Measurements from ENCODE around the gene AGBL1.

AGBL1 gene

GRCh38 chr15:86664581-86664980 is 584.9 kb downstream of the AGBL1 start:
- H2BK15ac ChIP-seq (ENCODE audit: low read length): no peak overlapping the region
- no peak overlapping the region for H3K4ac ChIP-seq (ENCODE audit: low read length)
- H3K27ac ChIP-seq (replicated peaks; ENCODE audit: low read length): no peak overlapping the region
- no peak for DNase-seq (ENCODE audit: low spot score)
- no peak overlapping the region for H4K8ac ChIP-seq (ENCODE audit: low read depth, low read length)
- H3K4me3 ChIP-seq (ENCODE audit: low read length in 2 of 2): no peak overlapping the region
- H3K9me3 ChIP-seq (replicated peaks in 1 of 2; ENCODE audit: control insufficient read depth in 2 of 2, insufficient read depth in 1 of 2, low read depth in 1 of 2, low read length in 2 of 2): peaks cover 0 to 1% of the 10 kb centered on the region in 2 donors
- H3K4me2 ChIP-seq (ENCODE audit: insufficient read depth, low read length, poor library complexity, severe bottlenecking): no peak overlapping the region
- peaks cover 3 to 17% of the 10 kb centered on the region in 2 donors for H3K4me1 ChIP-seq (ENCODE audit: control insufficient read depth in 2 of 2, insufficient read depth in 1 of 2, low read depth in 1 of 2, low read length in 2 of 2)
- no peak overlapping the region for H2AK5ac ChIP-seq (ENCODE audit: low read depth, low read length)
- no peak overlapping the region for H2BK120ac ChIP-seq (ENCODE audit: low read depth, low read length)
- no peaks in the 10 kb centered on the region for H3K27me3 ChIP-seq (ENCODE audit: control insufficient read depth in 3 of 3, insufficient read depth in 3 of 3, low read depth in 1 of 3, low read length in 3 of 3)
- H2BK5ac ChIP-seq (ENCODE audit: low read length): no peak overlapping the region
- no peak overlapping the region for H3K9ac ChIP-seq (ENCODE audit: low read depth, low read length, poor library complexity)
- no peak overlapping the region for H3K14ac ChIP-seq (ENCODE audit: low read length)
- H2AFZ ChIP-seq (ENCODE audit: low read length): no peak overlapping the region
- WGBS, 2 donors (ENCODE audit: extremely low coverage in 2 of 2, insufficient read length in 2 of 2, insufficient replicate concordance in 1 of 2): no CpG with 5 or more reads among the region's 1 CpG
- H2BK12ac ChIP-seq (ENCODE audit: low read length): no peak overlapping the region
- H3K36me3 ChIP-seq (replicated peaks in 1 of 2; ENCODE audit: control insufficient read depth in 2 of 2, insufficient read depth in 2 of 2, low read length in 2 of 2): no peaks in the 10 kb centered on the region
- H3K79me1 ChIP-seq (ENCODE audit: low read depth, low read length): no peaks in the 10 kb centered on the region
- H4K91ac ChIP-seq (ENCODE audit: low read depth, low read length, poor library complexity): no peak overlapping the region
- H3K18ac ChIP-seq (ENCODE audit: low read length): no peak overlapping the region
- H3K23ac ChIP-seq (ENCODE audit: low read depth, low read length, poor library complexity): no peak overlapping the region

DNA sequence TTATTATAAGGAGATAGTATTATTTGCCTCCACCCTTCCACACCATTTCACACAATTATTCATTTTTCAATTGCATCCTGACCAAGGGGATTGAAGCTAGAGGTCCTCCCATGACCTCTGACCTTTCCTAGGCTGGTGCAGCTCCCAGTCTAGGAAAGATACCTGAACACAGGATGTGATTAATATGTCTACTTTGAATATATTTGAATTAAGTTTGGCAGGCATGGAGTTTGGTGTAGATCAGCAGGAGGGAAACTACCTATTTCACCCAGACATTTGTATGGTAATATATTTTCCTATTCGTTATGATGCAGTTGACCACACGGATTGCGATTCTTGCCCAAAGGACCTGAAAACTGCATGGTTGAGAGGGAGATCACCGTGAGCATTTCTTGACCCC is 596.3 kb downstream of the AGBL1 start:
- Histone ChIP-seq H3K27ac (replicated peaks; ENCODE audit: low read length) (no peak overlapping the region), H3K4me2 (ENCODE audit: insufficient read depth, low read length, poor library complexity, severe bottlenecking) (no peak overlapping the region), H3K36me3 (replicated peaks in 1 of 2; ENCODE audit: control insufficient read depth in 2 of 2, insufficient read depth in 2 of 2, low read length in 2 of 2) (no peaks in the 10 kb centered on the region), H2BK12ac (ENCODE audit: low read length) (no peak overlapping the region), H2BK5ac (ENCODE audit: low read length) (no peak overlapping the region), H2BK120ac (ENCODE audit: low read depth, low read length) (no peak overlapping the region), H3K18ac (ENCODE audit: low read length) (no peak overlapping the region), H3K14ac (ENCODE audit: low read length) (no peak overlapping the region), H3K9me3 (replicated peaks in 1 of 2; ENCODE audit: control insufficient read depth in 2 of 2, insufficient read depth in 1 of 2, low read depth in 1 of 2, low read length in 2 of 2) (no peaks in the 10 kb centered on the region), H2AK5ac (ENCODE audit: low read depth, low read length) (no peak overlapping the region), H3K27me3 (ENCODE audit: control insufficient read depth in 3 of 3, insufficient read depth in 3 of 3, low read depth in 1 of 3, low read length in 3 of 3) (no peaks in the 10 kb centered on the region), H4K8ac (ENCODE audit: low read depth, low read length) (no peak overlapping the region), H3K4me3 (ENCODE audit: low read length in 2 of 2) (no peak overlapping the region), H2AFZ (ENCODE audit: low read length) (no peak overlapping the region), H3K4me1 (ENCODE audit: control insufficient read depth in 2 of 2, insufficient read depth in 1 of 2, low read depth in 1 of 2, low read length in 2 of 2) (peaks cover 0 to 4% of the 10 kb centered on the region in 2 donors), H3K23ac (ENCODE audit: low read depth, low read length, poor library complexity) (no peak overlapping the region), H3K4ac (ENCODE audit: low read length) (no peak overlapping the region), H3K9ac (ENCODE audit: low read depth, low read length, poor library complexity) (no peak overlapping the region), H2BK15ac (ENCODE audit: low read length) (no peak overlapping the region), H4K91ac (ENCODE audit: low read depth, low read length, poor library complexity) (no peak overlapping the region), H3K79me1 (ENCODE audit: low read depth, low read length) (no peaks in the 10 kb centered on the region)
- DNase-seq (ENCODE audit: low spot score): no peak
- no CpG with 5 or more reads among the region's 4 CpGs for WGBS, 2 donors (ENCODE audit: extremely low coverage in 2 of 2, insufficient read length in 2 of 2, insufficient replicate concordance in 1 of 2)

GRCh38 chr15:86677278-86677677 is 597.6 kb downstream of the AGBL1 start:
- no CpG with 5 or more reads among the region's 6 CpGs for WGBS, 2 donors (ENCODE audit: extremely low coverage in 2 of 2, insufficient read length in 2 of 2, insufficient replicate concordance in 1 of 2)
- H3K27ac ChIP-seq (replicated peaks; ENCODE audit: low read length): no peak overlapping the region

GRCh38 chr15:86685263-86685662 is 605.6 kb downstream of the AGBL1 start:
- Histone ChIP-seq H3K4me2 (ENCODE audit: insufficient read depth, low read length, poor library complexity, severe bottlenecking) (no peak overlapping the region), H3K27me3 (ENCODE audit: control insufficient read depth in 3 of 3, insufficient read depth in 3 of 3, low read depth in 1 of 3, low read length in 3 of 3) (peaks cover 0 to 3% (median 0%) of the 10 kb centered on the region in 3 experiments), H3K79me1 (ENCODE audit: low read depth, low read length) (no peaks in the 10 kb centered on the region), H3K18ac (ENCODE audit: low read length) (no peak overlapping the region), H4K91ac (ENCODE audit: low read depth, low read length, poor library complexity) (no peak overlapping the region), H4K8ac (ENCODE audit: low read depth, low read length) (no peak overlapping the region), H2BK15ac (ENCODE audit: low read length) (no peak overlapping the region), H2BK12ac (ENCODE audit: low read length) (no peak overlapping the region), H2AFZ (ENCODE audit: low read length) (no peak overlapping the region), H3K36me3 (replicated peaks in 1 of 2; ENCODE audit: control insufficient read depth in 2 of 2, insufficient read depth in 2 of 2, low read length in 2 of 2) (no peaks in the 10 kb centered on the region), H3K27ac (replicated peaks; ENCODE audit: low read length) (no peak overlapping the region), H3K23ac (ENCODE audit: low read depth, low read length, poor library complexity) (no peak overlapping the region), H3K4me1 (ENCODE audit: control insufficient read depth in 2 of 2, insufficient read depth in 1 of 2, low read depth in 1 of 2, low read length in 2 of 2) (no peaks in the 10 kb centered on the region), H2BK5ac (ENCODE audit: low read length) (no peak overlapping the region), H3K9me3 (replicated peaks in 1 of 2; ENCODE audit: control insufficient read depth in 2 of 2, insufficient read depth in 1 of 2, low read depth in 1 of 2, low read length in 2 of 2) (no peaks in the 10 kb centered on the region), H3K14ac (ENCODE audit: low read length) (no peak overlapping the region), H3K4ac (ENCODE audit: low read length) (no peak overlapping the region), H3K9ac (ENCODE audit: low read depth, low read length, poor library complexity) (no peak overlapping the region), H2BK120ac (ENCODE audit: low read depth, low read length) (no peak overlapping the region), H3K4me3 (ENCODE audit: low read length in 2 of 2) (no peak overlapping the region), H2AK5ac (ENCODE audit: low read depth, low read length) (no peak overlapping the region)
- DNase-seq (ENCODE audit: low spot score): no peak
- WGBS, 2 donors (ENCODE audit: extremely low coverage in 2 of 2, insufficient read length in 2 of 2, insufficient replicate concordance in 1 of 2): no CpG with 5 or more reads among the region's 3 CpGs

More at GRCh38 chr15:86677278-86677677, 597.6 kb downstream of the AGBL1 start:
- Histone ChIP-seq H3K36me3 (replicated peaks in 1 of 2; ENCODE audit: control insufficient read depth in 2 of 2, insufficient read depth in 2 of 2, low read length in 2 of 2) (no peaks in the 10 kb centered on the region), H4K8ac (ENCODE audit: low read depth, low read length) (no peak overlapping the region), H2BK12ac (ENCODE audit: low read length) (no peak overlapping the region), H2BK5ac (ENCODE audit: low read length) (no peak overlapping the region), H3K4ac (ENCODE audit: low read length) (no peak overlapping the region), H4K91ac (ENCODE audit: low read depth, low read length, poor library complexity) (no peak overlapping the region), H3K14ac (ENCODE audit: low read length) (no peak overlapping the region), H3K4me2 (ENCODE audit: insufficient read depth, low read length, poor library complexity, severe bottlenecking) (no peak overlapping the region), H2BK120ac (ENCODE audit: low read depth, low read length) (no peak overlapping the region), H3K79me1 (ENCODE audit: low read depth, low read length) (no peaks in the 10 kb centered on the region), H3K27me3 (ENCODE audit: control insufficient read depth in 3 of 3, insufficient read depth in 3 of 3, low read depth in 1 of 3, low read length in 3 of 3) (no peaks in the 10 kb centered on the region), H3K9ac (ENCODE audit: low read depth, low read length, poor library complexity) (no peak overlapping the region), H3K18ac (ENCODE audit: low read length) (no peak overlapping the region), H3K4me3 (ENCODE audit: low read length in 2 of 2) (no peak overlapping the region), H2AFZ (ENCODE audit: low read length) (peak overlapping the region; percentile 73), H3K4me1 (ENCODE audit: control insufficient read depth in 2 of 2, insufficient read depth in 1 of 2, low read depth in 1 of 2, low read length in 2 of 2) (peaks cover 0 to 4% of the 10 kb centered on the region in 2 donors), H3K23ac (ENCODE audit: low read depth, low read length, poor library complexity) (no peak overlapping the region), H3K9me3 (replicated peaks in 1 of 2; ENCODE audit: control insufficient read depth in 2 of 2, insufficient read depth in 1 of 2, low read depth in 1 of 2, low read length in 2 of 2) (no peaks in the 10 kb centered on the region), H2BK15ac (ENCODE audit: low read length) (no peak overlapping the region), H2AK5ac (ENCODE audit: low read depth, low read length) (no peak overlapping the region)
- DNase-seq (ENCODE audit: low spot score): peak; percentile 18
